Measurements from ENCODE around the gene KIF3A.

DNA sequence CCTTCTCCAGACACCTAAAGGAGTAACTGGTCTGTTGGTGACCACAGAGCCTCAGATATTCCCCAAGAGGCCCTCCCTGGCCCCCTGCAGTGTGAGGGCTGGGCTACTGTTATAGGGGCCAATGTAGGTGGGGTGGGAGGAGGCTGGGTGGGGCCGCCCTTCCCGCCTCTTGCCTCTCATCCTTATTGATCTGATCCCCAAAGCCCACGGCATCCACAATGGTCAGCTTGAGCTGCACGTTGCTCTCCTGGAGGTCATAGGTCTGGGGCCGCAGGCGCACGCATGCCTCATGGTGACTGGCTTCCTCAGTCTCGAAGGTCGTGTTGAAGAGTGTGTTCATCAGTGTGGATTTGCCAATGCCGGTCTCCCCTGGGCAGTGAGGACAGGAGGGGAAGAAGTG, 26.7 kb upstream of the KIF3A start:
- TF ChIP-seq, protein P1, sequence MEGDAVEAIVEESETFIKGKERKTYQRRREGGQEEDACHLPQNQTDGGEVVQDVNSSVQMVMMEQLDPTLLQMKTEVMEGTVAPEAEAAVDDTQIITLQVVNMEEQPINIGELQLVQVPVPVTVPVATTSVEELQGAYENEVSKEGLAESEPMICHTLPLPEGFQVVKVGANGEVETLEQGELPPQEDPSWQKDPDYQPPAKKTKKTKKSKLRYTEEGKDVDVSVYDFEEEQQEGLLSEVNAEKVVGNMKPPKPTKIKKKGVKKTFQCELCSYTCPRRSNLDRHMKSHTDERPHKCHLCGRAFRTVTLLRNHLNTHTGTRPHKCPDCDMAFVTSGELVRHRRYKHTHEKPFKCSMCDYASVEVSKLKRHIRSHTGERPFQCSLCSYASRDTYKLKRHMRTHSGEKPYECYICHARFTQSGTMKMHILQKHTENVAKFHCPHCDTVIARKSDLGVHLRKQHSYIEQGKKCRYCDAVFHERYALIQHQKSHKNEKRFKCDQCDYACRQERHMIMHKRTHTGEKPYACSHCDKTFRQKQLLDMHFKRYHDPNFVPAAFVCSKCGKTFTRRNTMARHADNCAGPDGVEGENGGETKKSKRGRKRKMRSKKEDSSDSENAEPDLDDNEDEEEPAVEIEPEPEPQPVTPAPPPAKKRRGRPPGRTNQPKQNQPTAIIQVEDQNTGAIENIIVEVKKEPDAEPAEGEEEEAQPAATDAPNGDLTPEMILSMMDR (IDR thresholded peaks at IDR 0.05; ENCODE audit: control extremely low read depth in 1 of 3, insufficient read depth in 1 of 3, low read depth in 1 of 3, low read length in 3 of 3), result no peak
- TF ChIP-seq EZH2 (IDR thresholded peaks at IDR 0.05; ENCODE audit: low read depth, low read length, severe bottlenecking) (no peak), ZNF274 (IDR thresholded peaks at IDR 0.05; ENCODE audit: borderline replicate concordance, extremely low read depth, low read length) (no peak)
- TF ChIP-seq, protein P2, sequence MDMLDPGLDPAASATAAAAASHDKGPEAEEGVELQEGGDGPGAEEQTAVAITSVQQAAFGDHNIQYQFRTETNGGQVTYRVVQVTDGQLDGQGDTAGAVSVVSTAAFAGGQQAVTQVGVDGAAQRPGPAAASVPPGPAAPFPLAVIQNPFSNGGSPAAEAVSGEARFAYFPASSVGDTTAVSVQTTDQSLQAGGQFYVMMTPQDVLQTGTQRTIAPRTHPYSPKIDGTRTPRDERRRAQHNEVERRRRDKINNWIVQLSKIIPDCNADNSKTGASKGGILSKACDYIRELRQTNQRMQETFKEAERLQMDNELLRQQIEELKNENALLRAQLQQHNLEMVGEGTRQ (IDR thresholded peaks at IDR 0.05; ENCODE audit: low read length), result no peak
